ENCODE results near the gene CHST9.
"Not testable (repeated sequence)": the region's sequence is repeated elsewhere in the genome, so short reads cannot be mapped to it uniquely, and the experiment has no call there.

Gene CHST9

GRCh38 chr18:26999797-27000196 lies 185.3 kb downstream of the CHST9 start:
- no peak for DNase-seq

- DNase-seq, result no peak
Observed at GRCh38 chr18:26993568-26993967, 191.5 kb downstream of the CHST9 start.

- DNase-seq, result no peak
Observed at GRCh38 chr18:26992926-26993325, 192.2 kb downstream of the CHST9 start.

- DNase-seq, result no peak
Observed at GRCh38 chr18:26989842-26990241, 195.3 kb downstream of the CHST9 start.

- DNase-seq, result no peak
Observed at GRCh38 chr18:26981360-26982082, 203.6 kb downstream of the CHST9 start.

GRCh38 chr18:26978812-26979341 lies 206.2 kb downstream of the CHST9 start:
- no peak for DNase-seq

GRCh38 chr18:26977781-26978180 lies 207.3 kb downstream of the CHST9 start:
- no peak for DNase-seq

GRCh38 chr18:26976206-26976605 lies 208.9 kb downstream of the CHST9 start:
- no peak for DNase-seq

GRCh38 chr18:26972549-26972948 lies 212.6 kb downstream of the CHST9 start:
- DNase-seq, result not testable (repeated sequence)

- DNase-seq, result no peak
Observed at GRCh38 chr18:26971409-26971808, 213.7 kb downstream of the CHST9 start.

- no peak for DNase-seq
Observed at GRCh38 chr18:26970637-26971036, 214.5 kb downstream of the CHST9 start.

GRCh38 chr18:26965206-26965605 lies 219.9 kb downstream of the CHST9 start:
- no peak for DNase-seq

GRCh38 chr18:26963292-26963691 lies 221.8 kb downstream of the CHST9 start:
- no peak for DNase-seq

GRCh38 chr18:26961839-26962238 lies 223.3 kb downstream of the CHST9 start:
- no peak for DNase-seq

GRCh38 chr18:26960911-26961310 lies 224.2 kb downstream of the CHST9 start:
- DNase-seq, result no peak

GRCh38 chr18:26956863-26957262 lies 228.2 kb downstream of the CHST9 start:
- DNase-seq, result no peak

- no peak for DNase-seq
Observed at GRCh38 chr18:26948703-26949102, 236.4 kb downstream of the CHST9 start.

- DNase-seq, result no peak
Observed at GRCh38 chr18:26943906-26944305, 241.2 kb downstream of the CHST9 start.

- DNase-seq, result no peak
Observed at GRCh38 chr18:26941584-26941983, 243.5 kb downstream of the CHST9 start.

GRCh38 chr18:26940744-26941398 lies 244.2 kb downstream of the CHST9 start:
- no peak for DNase-seq

GRCh38 chr18:26931659-26932058 lies 253.4 kb downstream of the CHST9 start:
- DNase-seq, result no peak

GRCh38 chr18:26930630-26931029 lies 254.5 kb downstream of the CHST9 start:
- no peak for DNase-seq

- no peak for DNase-seq
Observed at GRCh38 chr18:26928670-26929313, 256.3 kb downstream of the CHST9 start.

GRCh38 chr18:26927822-26928221 lies 257.3 kb downstream of the CHST9 start:
- not testable (repeated sequence) for DNase-seq
